PC-3 (cell line): ENCODE results near the gene AXDND1.

Source experiments
- EZH2 ChIP-seq: fragments of 300-600 bp; sonication (generic); IDR thresholded peaks from one replicate; pipeline ENCODE4 v1.6.1; 2017; ENCODE audit warnings: antibody characterized with exemption, mild to moderate bottlenecking, low read length; ENCODE audit not compliant: unreplicated experiment
- EZH2phosphoT487 ChIP-seq: fragments of 300-600 bp; sonication (generic); IDR thresholded peaks from 2 replicates; pipeline ENCODE4 v1.6.1; 2018; ENCODE audit warnings: mild to moderate bottlenecking, antibody characterized with exemption, low read length, borderline replicate concordance
- TF ChIP-seq, protein P1 (sequence below): fragments of 300-600 bp; sonication (generic); conservative IDR thresholded peaks from 2 replicates; pipeline ENCODE4 v1.5.1; 2017; ENCODE audit warnings: antibody characterized with exemption, low read depth, mild to moderate bottlenecking, low read length

DNA sequence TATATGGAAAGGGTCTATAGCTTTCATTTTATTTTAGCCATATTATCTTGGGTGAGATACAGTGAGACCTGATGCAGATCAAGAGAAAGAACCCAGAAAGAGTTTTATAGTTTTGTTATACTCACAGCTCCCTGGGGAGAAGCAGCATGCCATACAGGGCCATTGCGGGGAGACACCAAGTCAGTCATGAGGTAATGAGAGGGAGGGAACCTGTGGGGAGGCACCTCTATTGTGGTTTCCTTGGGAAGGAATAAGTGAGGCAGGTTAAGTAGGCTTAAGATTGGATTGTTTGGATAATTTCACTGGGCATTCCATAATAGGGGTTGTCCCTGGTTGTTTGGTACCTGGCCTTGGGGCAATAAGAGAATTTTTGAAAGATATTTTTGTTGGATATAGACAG lies 19.7 kb downstream of the AXDND1 start:
- TF ChIP-seq, protein P1, sequence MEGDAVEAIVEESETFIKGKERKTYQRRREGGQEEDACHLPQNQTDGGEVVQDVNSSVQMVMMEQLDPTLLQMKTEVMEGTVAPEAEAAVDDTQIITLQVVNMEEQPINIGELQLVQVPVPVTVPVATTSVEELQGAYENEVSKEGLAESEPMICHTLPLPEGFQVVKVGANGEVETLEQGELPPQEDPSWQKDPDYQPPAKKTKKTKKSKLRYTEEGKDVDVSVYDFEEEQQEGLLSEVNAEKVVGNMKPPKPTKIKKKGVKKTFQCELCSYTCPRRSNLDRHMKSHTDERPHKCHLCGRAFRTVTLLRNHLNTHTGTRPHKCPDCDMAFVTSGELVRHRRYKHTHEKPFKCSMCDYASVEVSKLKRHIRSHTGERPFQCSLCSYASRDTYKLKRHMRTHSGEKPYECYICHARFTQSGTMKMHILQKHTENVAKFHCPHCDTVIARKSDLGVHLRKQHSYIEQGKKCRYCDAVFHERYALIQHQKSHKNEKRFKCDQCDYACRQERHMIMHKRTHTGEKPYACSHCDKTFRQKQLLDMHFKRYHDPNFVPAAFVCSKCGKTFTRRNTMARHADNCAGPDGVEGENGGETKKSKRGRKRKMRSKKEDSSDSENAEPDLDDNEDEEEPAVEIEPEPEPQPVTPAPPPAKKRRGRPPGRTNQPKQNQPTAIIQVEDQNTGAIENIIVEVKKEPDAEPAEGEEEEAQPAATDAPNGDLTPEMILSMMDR, result no peak
- TF ChIP-seq EZH2phosphoT487, result no peak
- no peak for TF ChIP-seq EZH2
